ENCODE results near the gene SLC7A5. TPM values are rescaled to one million over a fixed set of nuclear protein-coding genes. Genes with fewer than 3 reads are reported as not detected.

Gene SLC7A5
- total and polyA plus RNA-seq, 2 of the 13 experiments (the other 11 are each of a cell fraction or from before 2014, with no cell fraction given), result 79.6 to 155 TPM

DNA sequence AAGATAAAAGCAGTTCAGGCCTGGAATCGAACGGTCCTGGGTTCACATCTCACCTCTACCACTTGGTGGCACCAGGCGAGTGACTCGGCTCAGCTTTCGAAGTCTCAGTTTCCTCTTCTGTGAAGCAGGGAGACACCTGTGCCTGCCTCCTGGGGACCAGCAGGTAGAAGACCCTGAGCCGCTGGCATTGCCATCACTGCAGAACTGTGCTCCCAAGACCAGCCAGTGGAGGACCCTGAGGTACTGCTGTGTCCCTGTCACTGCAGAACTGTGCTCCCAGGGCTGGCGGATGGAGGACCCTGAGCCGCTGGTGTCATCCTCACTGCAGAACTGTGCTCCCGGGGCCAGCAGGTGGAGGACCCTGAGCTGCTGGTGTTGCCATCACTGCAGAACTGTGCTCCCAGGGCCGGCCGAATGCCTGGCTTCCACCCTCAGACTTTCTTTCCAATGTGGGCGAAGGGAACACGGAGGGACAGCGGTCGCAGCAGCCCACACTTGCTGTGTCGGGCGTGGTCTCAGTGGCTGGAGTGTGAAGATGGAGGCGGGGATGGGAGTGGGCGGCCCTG is 8.7 kb upstream of the SLC7A5 start (continued):
- TF ChIP-seq, protein P1, sequence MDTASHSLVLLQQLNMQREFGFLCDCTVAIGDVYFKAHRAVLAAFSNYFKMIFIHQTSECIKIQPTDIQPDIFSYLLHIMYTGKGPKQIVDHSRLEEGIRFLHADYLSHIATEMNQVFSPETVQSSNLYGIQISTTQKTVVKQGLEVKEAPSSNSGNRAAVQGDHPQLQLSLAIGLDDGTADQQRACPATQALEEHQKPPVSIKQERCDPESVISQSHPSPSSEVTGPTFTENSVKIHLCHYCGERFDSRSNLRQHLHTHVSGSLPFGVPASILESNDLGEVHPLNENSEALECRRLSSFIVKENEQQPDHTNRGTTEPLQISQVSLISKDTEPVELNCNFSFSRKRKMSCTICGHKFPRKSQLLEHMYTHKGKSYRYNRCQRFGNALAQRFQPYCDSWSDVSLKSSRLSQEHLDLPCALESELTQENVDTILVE (CRISPR knock-in tag; IDR thresholded peaks at IDR 0.05), result no peak
- no peak for TF ChIP-seq ZNF615 (CRISPR knock-in tag; IDR thresholded peaks at IDR 0.05; ENCODE audit: borderline replicate concordance)
- TF ChIP-seq ZFP41 (CRISPR knock-in tag; IDR thresholded peaks at IDR 0.05; ENCODE audit: borderline replicate concordance), result no peak
- TF ChIP-seq ZNF598 (CRISPR knock-in tag; IDR thresholded peaks at IDR 0.05; ENCODE audit: borderline replicate concordance), result 0 out of 2 replicates have a peak, but pooled peaks have one; percentile 76
- TF ChIP-seq, protein P2, sequence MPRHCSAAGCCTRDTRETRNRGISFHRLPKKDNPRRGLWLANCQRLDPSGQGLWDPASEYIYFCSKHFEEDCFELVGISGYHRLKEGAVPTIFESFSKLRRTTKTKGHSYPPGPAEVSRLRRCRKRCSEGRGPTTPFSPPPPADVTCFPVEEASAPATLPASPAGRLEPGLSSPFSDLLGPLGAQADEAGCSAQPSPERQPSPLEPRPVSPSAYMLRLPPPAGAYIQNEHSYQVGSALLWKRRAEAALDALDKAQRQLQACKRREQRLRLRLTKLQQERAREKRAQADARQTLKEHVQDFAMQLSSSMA (CRISPR knock-in tag; IDR thresholded peaks at IDR 0.05), result no peak
- no peak for TF ChIP-seq ZNF496 (CRISPR knock-in tag; IDR thresholded peaks at IDR 0.05; ENCODE audit: insufficient replicate concordance)
- no peak for TF ChIP-seq AKAP8 (CRISPR knock-in tag; IDR thresholded peaks at IDR 0.05)
- TF ChIP-seq, protein P3, sequence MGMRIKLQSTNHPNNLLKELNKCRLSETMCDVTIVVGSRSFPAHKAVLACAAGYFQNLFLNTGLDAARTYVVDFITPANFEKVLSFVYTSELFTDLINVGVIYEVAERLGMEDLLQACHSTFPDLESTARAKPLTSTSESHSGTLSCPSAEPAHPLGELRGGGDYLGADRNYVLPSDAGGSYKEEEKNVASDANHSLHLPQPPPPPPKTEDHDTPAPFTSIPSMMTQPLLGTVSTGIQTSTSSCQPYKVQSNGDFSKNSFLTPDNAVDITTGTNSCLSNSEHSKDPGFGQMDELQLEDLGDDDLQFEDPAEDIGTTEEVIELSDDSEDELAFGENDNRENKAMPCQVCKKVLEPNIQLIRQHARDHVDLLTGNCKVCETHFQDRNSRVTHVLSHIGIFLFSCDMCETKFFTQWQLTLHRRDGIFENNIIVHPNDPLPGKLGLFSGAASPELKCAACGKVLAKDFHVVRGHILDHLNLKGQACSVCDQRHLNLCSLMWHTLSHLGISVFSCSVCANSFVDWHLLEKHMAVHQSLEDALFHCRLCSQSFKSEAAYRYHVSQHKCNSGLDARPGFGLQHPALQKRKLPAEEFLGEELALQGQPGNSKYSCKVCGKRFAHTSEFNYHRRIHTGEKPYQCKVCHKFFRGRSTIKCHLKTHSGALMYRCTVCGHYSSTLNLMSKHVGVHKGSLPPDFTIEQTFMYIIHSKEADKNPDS (CRISPR knock-in tag; IDR thresholded peaks at IDR 0.05), result no peak
- TF ChIP-seq PHF8 (CRISPR knock-in tag; IDR thresholded peaks at IDR 0.05), result no peak
- TF ChIP-seq NFE2L1 (CRISPR knock-in tag; IDR thresholded peaks at IDR 0.05; ENCODE audit: borderline replicate concordance), result 0 out of 2 replicates have a peak, but pooled peaks have one; percentile 38
- TF ChIP-seq ZSCAN29 (CRISPR knock-in tag; conservative IDR thresholded peaks at IDR 0.05), result no peak
- no peak for TF ChIP-seq KMT2A (CRISPR knock-in tag; IDR thresholded peaks at IDR 0.05)
- TF ChIP-seq MAZ (IDR thresholded peaks at IDR 0.05; ENCODE audit: borderline replicate concordance, low read depth, low read length), result no peak
- TF ChIP-seq MAZ (CRISPR knock-in tag; IDR thresholded peaks at IDR 0.05; ENCODE audit: low read depth), result no peak
- no peak for TF ChIP-seq PHF5A (CRISPR knock-in tag; IDR thresholded peaks at IDR 0.05; ENCODE audit: low read depth, unreplicated experiment)
- TF ChIP-seq, protein P4, sequence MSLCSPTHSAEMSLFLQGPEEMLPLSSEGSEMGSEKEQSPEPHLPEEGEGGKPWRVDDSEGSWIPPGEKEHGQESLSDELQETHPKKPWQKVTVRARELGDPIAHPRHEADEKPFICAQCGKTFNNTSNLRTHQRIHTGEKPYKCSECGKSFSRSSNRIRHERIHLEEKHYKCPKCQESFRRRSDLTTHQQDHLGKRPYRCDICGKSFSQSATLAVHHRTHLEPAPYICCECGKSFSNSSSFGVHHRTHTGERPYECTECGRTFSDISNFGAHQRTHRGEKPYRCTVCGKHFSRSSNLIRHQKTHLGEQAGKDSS (CRISPR knock-in tag; IDR thresholded peaks at IDR 0.05; ENCODE audit: borderline replicate concordance, low read depth), result no peak
- TF ChIP-seq FLYWCH1 (CRISPR knock-in tag; IDR thresholded peaks at IDR 0.05), result no peak
- 0 out of 2 replicates have a peak, but pooled peaks have one; percentile 23 for TF ChIP-seq ZNF713 (CRISPR knock-in tag; IDR thresholded peaks at IDR 0.05)
- TF ChIP-seq, protein P5, sequence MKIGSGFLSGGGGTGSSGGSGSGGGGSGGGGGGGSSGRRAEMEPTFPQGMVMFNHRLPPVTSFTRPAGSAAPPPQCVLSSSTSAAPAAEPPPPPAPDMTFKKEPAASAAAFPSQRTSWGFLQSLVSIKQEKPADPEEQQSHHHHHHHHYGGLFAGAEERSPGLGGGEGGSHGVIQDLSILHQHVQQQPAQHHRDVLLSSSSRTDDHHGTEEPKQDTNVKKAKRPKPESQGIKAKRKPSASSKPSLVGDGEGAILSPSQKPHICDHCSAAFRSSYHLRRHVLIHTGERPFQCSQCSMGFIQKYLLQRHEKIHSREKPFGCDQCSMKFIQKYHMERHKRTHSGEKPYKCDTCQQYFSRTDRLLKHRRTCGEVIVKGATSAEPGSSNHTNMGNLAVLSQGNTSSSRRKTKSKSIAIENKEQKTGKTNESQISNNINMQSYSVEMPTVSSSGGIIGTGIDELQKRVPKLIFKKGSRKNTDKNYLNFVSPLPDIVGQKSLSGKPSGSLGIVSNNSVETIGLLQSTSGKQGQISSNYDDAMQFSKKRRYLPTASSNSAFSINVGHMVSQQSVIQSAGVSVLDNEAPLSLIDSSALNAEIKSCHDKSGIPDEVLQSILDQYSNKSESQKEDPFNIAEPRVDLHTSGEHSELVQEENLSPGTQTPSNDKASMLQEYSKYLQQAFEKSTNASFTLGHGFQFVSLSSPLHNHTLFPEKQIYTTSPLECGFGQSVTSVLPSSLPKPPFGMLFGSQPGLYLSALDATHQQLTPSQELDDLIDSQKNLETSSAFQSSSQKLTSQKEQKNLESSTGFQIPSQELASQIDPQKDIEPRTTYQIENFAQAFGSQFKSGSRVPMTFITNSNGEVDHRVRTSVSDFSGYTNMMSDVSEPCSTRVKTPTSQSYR (CRISPR knock-in tag; IDR thresholded peaks at IDR 0.05; ENCODE audit: borderline replicate concordance), result no peak
- TF ChIP-seq, protein P6, sequence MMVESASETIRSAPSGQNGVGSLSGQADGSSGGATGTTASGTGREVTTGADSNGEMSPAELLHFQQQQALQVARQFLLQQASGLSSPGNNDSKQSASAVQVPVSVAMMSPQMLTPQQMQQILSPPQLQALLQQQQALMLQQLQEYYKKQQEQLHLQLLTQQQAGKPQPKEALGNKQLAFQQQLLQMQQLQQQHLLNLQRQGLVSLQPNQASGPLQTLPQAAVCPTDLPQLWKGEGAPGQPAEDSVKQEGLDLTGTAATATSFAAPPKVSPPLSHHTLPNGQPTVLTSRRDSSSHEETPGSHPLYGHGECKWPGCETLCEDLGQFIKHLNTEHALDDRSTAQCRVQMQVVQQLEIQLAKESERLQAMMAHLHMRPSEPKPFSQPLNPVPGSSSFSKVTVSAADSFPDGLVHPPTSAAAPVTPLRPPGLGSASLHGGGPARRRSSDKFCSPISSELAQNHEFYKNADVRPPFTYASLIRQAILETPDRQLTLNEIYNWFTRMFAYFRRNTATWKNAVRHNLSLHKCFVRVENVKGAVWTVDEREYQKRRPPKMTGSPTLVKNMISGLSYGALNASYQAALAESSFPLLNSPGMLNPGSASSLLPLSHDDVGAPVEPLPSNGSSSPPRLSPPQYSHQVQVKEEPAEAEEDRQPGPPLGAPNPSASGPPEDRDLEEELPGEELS (CRISPR knock-in tag; IDR thresholded peaks at IDR 0.05), result no peak
